Sigmoid colon (tissue), 4 donors: ENCODE data around the gene SLC46A2.

Experiments
- CTCF ChIP-seq, 4 experiments: fragments of 450-650 bp in 3 of 4; fragments of 200-600 bp in 1 of 4; IDR thresholded peaks; one replicate each; pipeline ENCODE4 v1.5.1; 2016 to 2019; ENCODE audit warnings: antibody characterized with exemption in 4 of 4, mild to moderate bottlenecking in 3 of 4, moderate library complexity in 2 of 4
- EP300 ChIP-seq, 4 donors: sonication (generic); formaldehyde crosslinking; IDR thresholded peaks; one replicate each; pipeline ENCODE4 v1.6.1; 2017; ENCODE audit warnings: antibody characterized with exemption in 4 of 4
- POLR2A ChIP-seq, 2 donors: fragments of 450-650 bp; IDR thresholded peaks; one replicate each; pipeline ENCODE4 v1.6.1; 2016; ENCODE audit warnings: antibody characterized with exemption in 2 of 2, mild to moderate bottlenecking in 2 of 2, moderate library complexity in 2 of 2

DNA sequence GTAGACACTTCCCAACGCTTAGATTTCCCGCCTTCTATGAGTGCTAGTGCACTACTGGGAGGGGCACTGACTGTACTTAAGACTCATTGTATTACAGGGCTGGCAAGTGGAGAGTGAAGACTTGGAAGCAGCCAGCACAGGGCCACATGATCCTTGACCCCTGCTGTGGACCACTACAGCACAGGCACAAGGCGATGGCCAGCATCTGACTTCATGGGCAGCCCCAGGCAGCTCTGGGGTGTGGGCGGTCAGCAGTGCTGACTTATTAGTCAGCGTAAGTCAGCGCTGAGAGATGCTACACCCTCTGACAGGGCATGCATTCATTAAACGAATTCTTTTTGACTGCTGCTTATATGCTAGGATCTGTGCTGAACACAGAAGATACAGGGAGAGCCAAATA, 9.3 kb downstream of the SLC46A2 start:
- no peak for TF ChIP-seq CTCF (IDR thresholded peaks at IDR 0.05)
- TF ChIP-seq POLR2A (IDR thresholded peaks at IDR 0.05), result no peak
- TF ChIP-seq EP300 (IDR thresholded peaks at IDR 0.05), result no peak
